Measurements from ENCODE around the gene FH.

The FH gene

DNA sequence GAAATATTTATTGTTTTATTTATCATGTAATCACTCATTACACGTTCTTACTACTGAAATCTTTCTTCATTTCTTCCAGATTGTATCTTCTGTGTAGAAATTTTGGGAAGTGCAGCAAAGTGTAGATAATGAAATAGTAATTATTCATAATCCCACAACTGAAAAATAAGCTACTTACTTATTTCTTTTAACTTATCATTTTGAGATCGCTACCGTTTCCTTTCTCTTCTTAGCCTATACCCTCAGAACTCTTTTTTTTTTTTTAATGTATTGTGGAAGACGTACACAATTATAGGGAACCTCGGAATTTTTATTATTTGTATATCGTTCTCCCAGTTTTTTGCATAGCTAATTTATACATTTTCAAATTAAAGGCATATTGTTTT, 518 bp upstream of the FH start:
- no peak for DNase-seq

DNA sequence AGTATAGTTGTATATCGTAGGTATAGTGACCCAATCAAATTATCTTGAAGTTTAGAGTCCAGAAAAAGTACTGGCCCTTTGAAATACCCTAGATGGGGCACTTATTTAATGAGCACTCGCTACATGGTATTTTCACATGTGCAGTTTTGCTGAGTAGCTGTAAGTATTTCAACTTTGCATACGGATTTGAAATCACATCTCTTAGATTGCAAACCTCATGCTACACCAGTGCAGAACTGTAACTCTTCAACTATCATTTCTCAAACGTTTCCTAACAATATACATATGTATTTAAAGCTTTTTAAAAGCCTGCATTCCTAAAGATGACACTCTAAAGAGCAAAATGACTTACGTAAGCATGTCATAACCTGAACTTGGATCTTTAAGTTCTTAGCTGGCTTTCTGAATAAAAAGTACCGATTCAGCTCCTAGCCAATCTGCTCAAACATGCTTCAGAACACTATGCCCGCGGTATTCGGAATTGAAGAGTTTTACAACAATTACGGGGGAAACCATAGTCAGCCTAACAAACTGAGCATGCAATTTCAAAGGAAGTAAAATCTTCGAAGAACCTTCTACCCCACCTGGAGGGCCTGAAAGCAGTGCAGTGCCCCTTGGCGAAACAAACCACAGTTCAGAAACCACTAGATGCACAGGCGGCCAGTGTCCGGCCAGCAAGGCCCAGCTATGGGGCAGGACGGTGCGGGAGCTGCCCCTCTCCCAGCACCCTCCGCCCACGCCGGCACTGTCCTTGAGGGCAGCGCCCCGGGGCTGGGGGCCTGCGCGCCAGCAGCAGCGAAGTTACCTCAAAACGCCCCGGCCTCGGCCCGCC, 863 bp downstream of the FH start:
- no peak for DNase-seq

DNA sequence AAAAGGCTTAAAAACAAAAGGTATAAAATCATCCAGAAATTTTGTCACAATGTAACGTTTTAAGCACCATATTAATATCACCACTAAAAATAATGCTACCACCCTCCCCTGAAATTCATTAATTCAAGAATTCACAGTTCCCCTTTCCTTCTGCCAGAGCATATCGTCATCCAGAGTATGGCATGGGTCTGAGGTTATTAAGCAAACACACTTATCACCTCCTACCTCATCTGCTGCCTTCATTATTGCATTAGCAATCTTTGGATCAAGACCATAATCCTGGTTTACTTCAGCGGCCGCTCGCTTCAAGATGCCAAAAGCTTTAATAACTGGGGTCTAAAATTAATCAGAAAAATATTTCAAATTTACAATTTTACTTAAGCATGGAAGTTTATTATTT, 6.2 kb downstream of the FH start:
- DNase-seq, result no peak

DNA sequence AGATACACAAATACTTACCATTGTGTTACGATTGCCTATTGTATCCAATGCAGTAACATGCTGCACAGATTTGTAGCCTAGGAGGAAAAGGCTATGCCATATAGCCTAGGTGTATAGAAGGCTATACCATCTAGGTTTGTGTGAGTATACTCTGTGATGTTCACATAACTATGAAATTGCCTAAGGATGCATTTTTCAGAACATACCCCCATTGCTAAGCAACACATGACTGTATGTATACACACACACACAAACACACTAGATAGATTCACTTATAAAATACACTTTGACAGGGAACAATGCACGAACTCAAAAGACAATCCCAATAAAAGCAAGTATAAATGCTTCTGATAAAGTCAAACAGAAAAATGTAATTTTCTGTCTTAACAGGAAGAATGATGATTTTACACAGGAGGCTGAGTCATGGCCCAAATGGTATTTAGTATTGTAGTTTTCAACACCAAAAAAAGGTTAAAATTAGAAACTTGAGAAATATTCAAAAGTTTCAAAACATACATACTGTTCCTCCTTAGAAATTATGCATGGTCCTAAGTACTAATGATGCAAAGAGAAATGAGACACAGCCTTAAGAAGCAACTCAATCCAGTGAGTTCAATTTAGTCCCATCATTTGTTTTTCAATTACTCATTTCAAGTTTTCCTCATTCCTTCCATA, 12.2 kb downstream of the FH start:
- DNase-seq, result no peak

DNA sequence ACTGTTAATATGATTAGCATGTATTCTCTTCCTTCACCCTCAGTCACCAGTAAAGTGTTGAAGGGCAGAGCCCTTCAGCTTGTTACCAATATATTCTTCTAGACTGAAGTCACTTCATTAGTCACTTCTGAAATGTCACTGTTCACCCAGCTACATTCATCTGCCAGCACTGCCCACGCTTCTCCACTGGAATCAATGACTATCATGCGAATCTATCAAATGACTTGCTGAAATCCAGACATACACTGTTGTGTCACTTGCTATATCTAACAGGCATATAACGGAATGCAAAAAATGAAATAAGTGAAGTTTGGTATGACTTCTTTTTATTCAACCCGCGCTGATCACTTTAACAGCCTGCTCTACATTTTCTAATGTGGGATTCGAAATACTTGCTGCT, 16.1 kb downstream of the FH start:
- DNase-seq, result no peak

DNA sequence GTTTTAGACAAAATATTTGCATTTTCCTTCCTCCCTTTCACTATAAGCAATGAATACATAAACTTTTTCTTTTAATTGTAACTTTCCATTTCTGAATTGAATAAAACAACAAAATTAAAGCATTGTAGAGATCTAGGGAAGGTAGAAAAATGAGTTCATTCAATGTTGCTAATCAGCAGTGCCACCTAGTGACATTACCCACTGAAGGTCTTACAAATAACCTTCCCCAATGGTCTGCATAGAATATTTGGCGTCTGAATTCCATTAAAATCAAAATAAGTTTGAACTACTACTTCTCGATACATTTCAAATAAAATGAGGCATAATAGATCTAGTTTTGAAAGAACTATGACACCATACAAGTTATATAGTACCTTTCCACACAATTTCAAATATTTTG, 19.6 kb downstream of the FH start:
- DNase-seq, result peak; percentile 54

DNA sequence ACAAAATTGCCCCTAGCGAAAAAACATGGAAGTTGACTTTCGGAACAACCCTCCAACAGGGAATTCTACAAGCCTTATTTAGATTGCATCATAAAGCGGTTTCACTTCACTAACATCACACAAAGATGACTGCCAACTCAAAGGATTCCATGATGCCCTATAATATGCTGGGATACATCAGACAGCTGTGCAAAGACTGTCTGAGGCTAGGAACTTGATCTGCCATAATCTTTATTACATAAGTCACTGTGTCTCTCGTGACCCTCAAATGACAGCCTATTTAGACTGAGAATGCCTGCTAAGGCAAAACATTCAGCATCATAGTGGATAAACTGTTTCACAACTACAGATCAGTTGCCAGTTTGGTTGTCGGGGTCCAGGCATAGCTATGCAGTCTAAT, 23.8 kb downstream of the FH start:
- DNase-seq, result no peak

DNA sequence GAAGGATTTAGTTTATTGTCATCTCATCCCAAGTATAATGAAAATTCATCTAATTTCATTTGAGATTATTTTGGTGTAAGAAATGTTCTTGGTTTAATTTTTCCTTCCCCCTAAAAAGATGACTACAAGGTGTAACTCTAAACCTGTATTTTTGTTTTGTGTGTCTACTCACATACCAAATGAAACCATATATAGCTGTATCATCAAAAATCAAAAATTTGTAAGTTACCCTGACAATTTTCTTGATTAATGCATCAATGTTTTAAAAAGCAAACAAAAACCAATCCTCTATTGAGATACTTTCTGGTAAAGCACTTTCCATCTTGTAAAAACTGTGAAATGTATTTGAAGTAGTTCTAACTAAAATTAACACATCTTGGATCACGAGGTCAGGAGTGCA, 30.8 kb downstream of the FH start:
- no peak for DNase-seq

DNA sequence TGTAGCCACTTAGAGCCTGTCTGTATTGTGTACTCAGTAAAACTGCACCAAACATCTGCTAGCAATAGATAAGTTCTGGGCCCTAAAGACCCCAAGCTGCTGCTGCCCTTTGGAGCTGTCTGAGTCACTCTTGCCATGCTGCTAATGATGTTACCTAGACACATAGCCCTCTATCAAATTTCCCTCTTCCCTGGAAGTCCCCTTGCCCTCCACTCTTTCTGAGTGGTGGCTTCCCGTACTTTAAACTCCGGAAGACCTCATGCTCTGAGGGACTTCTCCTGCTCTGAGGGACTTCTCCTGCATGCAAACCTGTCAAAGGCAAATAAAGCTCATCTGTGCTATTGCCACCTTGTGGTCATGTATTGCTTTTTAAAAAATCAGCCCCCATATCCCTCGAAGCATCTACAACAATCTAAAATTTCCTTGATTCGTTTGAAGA, 34.0 kb downstream of the FH start:
- no peak for DNase-seq

DNA sequence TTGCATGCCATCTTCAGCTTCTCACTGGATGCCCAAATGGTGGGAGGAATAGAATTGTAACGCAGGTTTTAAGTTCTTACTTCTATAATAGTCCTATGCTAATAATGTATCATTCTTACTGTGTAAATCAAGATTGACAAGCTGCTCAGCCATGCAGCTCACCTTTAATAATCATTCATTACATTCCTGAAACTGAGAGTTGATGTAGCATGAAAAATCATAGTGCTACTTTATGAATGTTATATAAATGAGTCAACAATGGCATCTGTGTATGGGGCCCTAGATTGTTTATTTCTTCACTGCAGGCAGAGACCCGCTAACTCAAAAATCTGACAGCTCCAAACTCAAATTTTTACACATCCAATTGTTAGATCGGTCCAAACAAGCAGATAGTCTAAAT, 34.4 kb downstream of the FH start:
- no peak for DNase-seq

DNA sequence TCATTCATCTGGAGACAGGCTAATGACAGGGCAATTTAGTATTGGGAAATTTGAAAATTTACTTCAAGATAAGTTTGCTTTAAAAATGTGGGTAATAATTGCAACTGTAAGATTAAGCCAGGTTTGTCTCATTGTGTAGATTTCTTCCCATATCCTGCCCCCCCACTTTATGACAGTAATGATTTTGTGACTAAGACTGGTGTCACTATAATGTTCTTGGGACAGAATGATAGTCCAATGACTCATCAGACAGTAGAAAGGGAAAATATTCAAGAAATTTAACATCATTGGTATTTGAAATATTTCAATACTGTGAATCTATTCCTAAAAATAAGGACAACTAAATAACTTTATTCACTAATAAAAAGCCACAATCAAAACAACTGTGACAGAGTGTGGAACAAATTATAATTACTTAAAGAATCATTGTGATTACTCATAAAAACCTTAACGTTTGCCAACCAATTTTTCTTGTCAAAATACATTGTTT, 36.7 kb downstream of the FH start:
- no peak for DNase-seq

DNA sequence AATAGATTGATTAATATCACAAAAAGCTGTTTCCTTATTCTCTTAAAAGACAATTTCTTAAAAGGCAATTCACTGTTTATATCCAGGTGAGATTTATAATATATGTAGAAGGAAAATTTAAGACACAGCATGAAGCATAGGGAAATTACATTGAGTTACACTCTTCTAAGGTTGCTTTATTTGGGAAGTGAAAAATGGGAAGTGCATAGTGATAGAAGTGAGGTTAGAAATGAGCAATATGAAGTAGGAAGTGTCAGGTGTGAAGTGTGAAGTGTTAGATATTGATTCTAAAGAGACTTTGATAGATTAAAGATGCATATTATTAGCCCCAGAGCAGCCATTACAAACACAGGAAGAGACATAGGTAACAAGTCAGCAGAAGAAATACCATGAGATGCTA, 40.3 kb downstream of the FH start:
- DNase-seq, result no peak

DNA sequence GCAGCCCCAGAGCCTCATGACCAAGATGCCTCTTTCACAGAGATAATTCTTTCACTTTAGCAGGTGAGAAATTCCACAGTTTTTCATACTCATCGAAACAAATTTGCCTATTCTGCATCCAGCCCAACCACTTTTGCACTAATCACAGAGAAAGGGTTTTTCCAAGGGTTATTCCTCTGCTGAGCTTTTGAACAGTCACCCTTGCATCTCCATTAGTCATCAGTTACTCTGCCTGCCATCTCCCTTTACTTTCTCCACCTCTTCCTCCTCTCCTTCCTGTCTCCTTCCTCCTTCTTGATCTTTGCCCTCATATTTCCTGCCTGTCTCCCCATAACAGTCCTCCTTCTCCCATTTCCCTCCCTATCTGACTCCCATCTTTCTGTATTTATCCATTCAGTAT, 43.9 kb downstream of the FH start:
- no peak for DNase-seq

DNA sequence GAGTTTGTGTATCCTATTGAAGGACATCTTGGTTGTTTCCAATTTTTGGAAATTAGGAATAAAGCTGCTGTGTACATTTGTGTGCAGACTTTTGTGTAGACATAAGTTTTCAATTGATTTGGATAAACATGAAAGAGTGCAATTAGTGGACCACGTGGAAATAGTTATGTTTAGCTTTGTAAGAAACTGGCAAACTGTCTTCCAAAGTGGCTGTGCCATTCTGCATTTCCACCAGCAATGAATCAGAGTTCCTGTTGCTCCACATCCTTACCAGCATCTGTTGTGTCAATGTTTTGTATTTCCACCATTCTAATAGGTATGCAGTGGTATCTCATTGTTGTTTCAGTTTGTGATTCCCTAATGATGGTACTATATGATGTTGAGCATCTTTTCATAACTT, 46.5 kb downstream of the FH start:
- no peak for DNase-seq

DNA sequence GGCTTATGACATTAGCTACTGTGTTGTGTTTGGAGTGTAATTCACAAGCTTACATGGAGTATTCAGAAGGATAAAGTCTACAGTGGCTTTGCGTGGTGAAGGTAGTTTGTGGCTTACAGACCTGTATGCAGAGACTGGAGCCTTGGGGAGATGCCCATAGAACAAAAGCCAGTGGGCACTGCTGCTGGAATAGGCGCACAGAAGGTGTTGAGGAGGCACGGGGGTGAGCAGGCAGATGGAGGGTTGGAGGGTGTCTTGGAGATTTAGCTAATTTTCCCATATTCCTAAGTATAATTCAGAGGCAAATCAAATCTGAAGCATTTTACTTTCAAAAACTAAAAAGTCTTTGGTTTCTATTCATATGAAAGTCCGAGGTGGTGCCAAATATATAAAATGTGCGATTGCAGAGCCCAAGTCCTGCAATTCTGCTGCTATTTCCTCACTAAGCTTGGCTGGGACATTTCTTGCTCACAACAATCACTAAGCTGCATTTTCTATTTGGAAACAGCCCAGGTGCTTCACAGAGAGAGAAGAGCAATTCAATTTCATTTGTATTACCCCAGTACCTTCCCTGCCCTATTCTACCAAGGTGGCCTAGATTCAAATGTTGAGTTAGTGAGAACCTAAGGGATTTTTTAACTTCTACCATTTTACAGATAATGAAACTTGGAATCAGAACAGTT, 48.5 kb downstream of the FH start:
- no peak for DNase-seq

DNA sequence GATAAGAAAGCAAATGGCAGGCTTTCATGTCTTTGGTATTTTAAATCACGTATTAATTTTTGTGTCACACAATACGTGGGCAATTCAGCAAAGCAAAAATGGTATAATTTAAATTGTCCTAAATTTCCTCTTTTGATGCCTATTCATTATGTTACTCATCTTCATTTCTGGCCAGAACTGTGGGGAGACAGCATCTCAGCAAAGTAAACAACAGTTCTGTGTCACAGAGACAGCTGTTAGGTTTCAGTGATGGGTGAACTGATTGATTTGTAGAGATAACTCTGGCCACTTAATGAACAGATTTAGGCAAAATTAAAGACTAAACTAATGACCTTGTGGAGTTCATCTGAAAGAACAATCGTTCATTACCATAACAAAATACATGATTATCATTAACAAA, 49.2 kb downstream of the FH start:
- DNase-seq, result no peak

DNA sequence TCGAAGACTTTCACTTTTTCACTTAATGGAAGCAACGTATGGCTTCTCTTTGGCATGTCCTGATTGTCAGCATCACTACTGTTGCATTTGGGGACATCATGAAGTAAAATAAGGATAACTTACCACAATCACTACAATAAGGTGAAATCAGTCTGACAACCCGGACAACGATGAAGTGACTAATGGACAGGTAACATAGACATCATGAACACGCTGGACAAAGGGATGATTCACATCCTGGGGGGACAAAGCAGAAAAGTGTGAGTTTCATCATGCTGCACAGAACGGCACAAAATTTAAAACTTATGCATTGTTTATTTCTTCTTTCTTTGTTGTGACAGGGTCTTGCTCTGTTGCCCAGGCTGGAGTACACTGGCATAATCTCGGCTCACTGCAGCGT, 53.9 kb downstream of the FH start:
- no peak for DNase-seq

DNA sequence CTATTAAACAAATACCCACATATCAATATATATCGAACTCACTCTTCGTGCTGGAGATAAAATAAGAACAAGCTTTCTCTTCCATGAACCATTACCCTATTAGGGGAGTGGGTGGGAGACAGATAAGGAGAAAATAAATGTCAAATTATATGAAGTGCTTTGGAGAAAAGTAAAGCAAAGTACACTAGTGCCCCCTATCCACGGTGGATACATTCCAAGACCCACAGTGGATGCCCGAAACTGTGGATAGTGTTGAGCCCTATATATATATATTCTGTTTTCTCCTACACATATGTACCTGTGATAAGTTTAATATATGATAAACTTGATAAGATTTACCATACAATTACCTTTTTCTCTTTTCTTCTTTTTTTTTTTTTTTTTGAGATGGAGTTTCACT, 54.6 kb downstream of the FH start:
- no peak for DNase-seq

DNA sequence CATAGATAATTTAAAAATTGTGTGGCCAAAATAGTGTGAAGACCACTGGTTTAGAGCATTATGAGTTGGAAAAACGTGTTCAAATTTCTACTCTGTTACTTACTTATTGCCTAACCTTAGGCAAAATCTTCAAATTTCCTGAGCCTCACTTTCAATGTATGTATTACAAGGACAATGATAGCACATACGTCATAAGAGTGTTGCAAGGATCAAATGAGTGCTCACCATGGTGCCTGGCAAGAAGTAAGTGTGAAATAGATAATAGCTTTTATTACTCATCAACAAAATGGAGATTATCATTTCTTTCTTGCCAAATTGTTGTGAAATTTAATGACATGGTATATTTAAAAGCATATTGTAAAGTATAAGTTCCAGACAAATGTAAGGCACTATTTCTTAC, 57.2 kb downstream of the FH start:
- no peak for DNase-seq

DNA sequence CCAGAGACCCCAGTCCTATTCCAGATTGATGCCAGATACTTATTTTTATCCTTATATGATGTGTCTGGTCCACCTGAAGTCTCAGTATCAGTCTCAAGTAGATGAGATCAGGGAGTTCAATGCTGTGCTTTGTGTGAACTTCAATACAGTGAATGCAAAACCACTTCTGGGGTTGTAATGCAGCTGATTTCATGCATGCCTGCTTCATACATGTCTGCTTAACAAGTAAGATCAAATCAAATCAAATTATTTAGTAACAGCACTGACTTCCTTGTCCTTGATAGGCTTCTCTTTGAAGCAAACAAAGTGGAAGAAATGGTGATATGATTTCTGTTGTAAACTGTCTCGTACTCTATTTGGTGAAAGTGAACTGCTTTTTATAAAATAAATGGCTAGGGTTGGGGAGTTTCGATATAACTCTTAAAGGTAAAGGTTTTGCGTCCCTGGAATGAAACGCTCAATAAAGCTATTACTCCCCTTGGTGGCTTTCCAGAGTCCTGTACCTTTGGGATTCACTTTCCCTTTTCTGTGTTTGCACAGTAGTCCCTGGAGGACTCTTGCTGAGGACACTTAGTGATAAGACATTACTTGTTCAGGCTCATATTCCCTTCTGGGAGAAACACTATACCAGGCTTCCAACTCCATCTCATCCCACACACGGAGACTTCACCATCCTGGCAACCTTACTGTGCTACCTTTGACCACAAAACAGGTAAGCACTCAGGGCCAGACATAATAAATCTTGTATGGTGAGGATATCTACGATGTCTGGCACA, 59.3 kb downstream of the FH start:
- no peak for DNase-seq

DNA sequence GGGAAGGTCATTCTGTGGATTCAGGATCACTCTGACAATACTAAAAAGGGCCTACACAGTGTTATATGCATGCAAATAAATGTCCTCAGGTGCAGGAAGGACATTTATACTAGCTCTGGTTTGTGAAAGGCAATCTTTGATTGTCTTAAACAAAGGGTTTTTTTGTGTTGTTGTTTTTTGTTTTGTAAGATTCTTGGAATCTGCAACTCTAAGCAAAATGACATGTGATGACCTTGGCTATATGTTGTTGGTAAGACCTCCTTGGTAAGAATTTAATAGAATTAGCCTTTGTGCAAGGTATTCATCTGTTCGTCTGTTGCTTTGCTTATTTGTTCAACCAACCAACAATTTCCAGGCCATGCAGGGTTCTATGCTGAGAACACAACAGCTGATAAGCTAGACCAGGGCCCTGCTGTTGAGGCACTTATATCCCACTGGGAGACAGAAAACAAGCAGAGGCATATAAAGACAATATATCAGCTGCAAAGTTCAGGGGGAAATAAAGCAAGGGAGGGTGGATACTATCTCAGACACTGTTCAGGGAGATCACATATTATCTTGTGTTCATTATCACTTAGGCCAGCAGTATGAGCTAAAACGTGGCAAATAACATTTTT, 60.3 kb downstream of the FH start:
- DNase-seq, result no peak

DNA sequence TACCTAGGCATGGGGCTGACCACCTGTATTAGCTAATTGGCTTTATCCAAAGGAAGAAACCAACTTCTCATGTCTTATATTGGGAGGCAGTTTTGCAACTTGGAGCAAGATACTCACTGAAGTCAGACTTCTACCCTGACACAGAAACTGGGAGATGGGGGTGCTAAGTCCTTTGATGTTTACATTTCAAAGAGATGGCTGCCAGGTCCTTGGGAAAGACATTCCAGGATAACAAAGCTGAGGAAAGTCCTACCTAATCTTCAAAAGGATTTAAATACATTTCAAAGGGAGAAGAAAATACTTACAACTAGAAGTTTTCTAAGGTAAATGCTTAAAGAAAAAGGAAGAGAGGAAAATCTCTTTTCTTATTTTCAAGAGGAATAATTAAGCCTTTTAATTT, 62.1 kb downstream of the FH start:
- no peak for DNase-seq

DNA sequence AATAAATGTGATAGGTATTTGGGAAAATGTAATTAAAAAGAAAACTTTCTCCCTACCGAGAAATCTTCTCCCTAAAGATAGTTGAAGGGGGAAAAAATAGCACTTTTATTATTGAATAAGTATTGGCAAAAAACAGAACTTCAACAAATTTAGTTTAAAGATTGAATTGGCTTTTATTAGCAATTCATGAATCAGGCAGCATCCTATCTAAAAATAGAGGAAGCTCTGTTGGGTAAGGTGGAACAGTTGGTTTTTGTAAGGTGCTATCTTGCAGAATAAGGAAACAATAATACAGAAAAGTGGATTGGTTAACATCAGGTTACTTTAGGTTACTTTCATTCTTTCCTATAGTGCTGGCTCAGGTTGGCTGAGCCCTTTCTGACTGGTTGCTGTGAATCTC, 62.8 kb downstream of the FH start:
- DNase-seq, result no peak
